H9 (cell line): Measurements from ENCODE around the gene ZBTB6. TPM values are rescaled to one million over a fixed set of nuclear protein-coding genes. Genes with fewer than 3 reads are reported as not detected.

Source experiments
- DNase-seq: peaks from one replicate; pipeline ENCODE4 v3.0.0-alpha.2; 2017
- H2AFZ ChIP-seq: one replicate; pipeline ENCODE4 v1.6.1; 2013; ENCODE audit warnings: mild to moderate bottlenecking, low read length, control low read depth, moderate library complexity
- H2AK5ac ChIP-seq: 2 replicates; pipeline ENCODE4 v1.6.1; 2013; ENCODE audit warnings: low read length, control low read depth, mixed read lengths; ENCODE audit not compliant: insufficient read length
- H2BK120ac ChIP-seq: one replicate; pipeline ENCODE4 v1.6.1; 2013; ENCODE audit warnings: low read depth, mild to moderate bottlenecking, low read length, control low read depth, inconsistent platforms; ENCODE audit not compliant: poor library complexity, severe bottlenecking
- H2BK12ac ChIP-seq: 2 replicates; pipeline ENCODE4 v1.6.1; 2013; ENCODE audit warnings: low read length, control low read depth, mixed read lengths, low read depth; ENCODE audit not compliant: insufficient read length
- H2BK15ac ChIP-seq: 2 replicates; pipeline ENCODE4 v1.6.1; 2013; ENCODE audit warnings: low read depth, low read length, control low read depth
- H2BK20ac ChIP-seq: one replicate; pipeline ENCODE4 v1.6.1; 2013; ENCODE audit warnings: low read depth, mild to moderate bottlenecking, low read length, control low read depth, inconsistent platforms; ENCODE audit not compliant: poor library complexity, severe bottlenecking
- H2BK5ac ChIP-seq: 2 replicates; pipeline ENCODE4 v1.6.1; 2013; ENCODE audit warnings: low read length, control low read depth, mixed read lengths; ENCODE audit not compliant: insufficient read length
- H3K14ac ChIP-seq: 2 replicates; pipeline ENCODE4 v1.6.1; 2013; ENCODE audit warnings: low read length, control low read depth; ENCODE audit not compliant: insufficient read depth
- H3K18ac ChIP-seq: 2 replicates; pipeline ENCODE4 v1.6.1; 2013; ENCODE audit warnings: low read depth, mild to moderate bottlenecking, mixed read lengths, low read length, control low read depth; ENCODE audit not compliant: insufficient read length
- H3K23ac ChIP-seq: 2 replicates; pipeline ENCODE4 v1.6.1; 2013; ENCODE audit warnings: low read length, control low read depth, mixed read lengths, low read depth; ENCODE audit not compliant: insufficient read length
- H3K23me2 ChIP-seq: 2 replicates; pipeline ENCODE4 v1.6.1; 2013; ENCODE audit warnings: low read depth, mild to moderate bottlenecking, mixed read lengths, low read length, control low read depth; ENCODE audit not compliant: insufficient read length, poor library complexity, severe bottlenecking
- H3K27ac ChIP-seq: 2 replicates; pipeline ENCODE4 v1.5.1; 2013; ENCODE audit warnings: low read length, control low read depth, mixed read lengths, low read depth; ENCODE audit not compliant: insufficient read length
- H3K27me3 ChIP-seq: 2 replicates; pipeline ENCODE4 v1.6.1; 2013; ENCODE audit warnings: low read length, control low read depth, inconsistent platforms; ENCODE audit not compliant: insufficient read depth
- H3K4ac ChIP-seq: 2 replicates; pipeline ENCODE4 v1.6.1; 2013; ENCODE audit warnings: low read depth, mild to moderate bottlenecking, control low read depth, inconsistent platforms, low read length, moderate library complexity
- H3K4me1 ChIP-seq: 2 replicates; pipeline ENCODE4 v1.6.1; 2013; ENCODE audit warnings: low read length, control low read depth, inconsistent platforms; ENCODE audit not compliant: insufficient read depth
- H3K4me2 ChIP-seq: 2 replicates; pipeline ENCODE4 v1.6.1; 2013; ENCODE audit warnings: low read length, control low read depth, mixed read lengths; ENCODE audit not compliant: insufficient read length, insufficient read depth
- H3K56ac ChIP-seq: 2 replicates; pipeline ENCODE4 v1.6.1; 2013; ENCODE audit warnings: low read depth, mild to moderate bottlenecking, mixed read lengths, low read length, control low read depth; ENCODE audit not compliant: insufficient read length
- H3K79me1 ChIP-seq: 2 replicates; pipeline ENCODE4 v1.6.1; 2013; ENCODE audit warnings: low read depth, mild to moderate bottlenecking, moderate library complexity, low read length, control low read depth, inconsistent platforms; ENCODE audit not compliant: insufficient read depth, poor library complexity, severe bottlenecking
- H3K79me2 ChIP-seq: 2 replicates; pipeline ENCODE4 v1.6.1; 2013; ENCODE audit warnings: low read length, control low read depth, inconsistent platforms; ENCODE audit not compliant: insufficient read depth
- H3K9ac ChIP-seq: 2 replicates; pipeline ENCODE4 v1.6.1; 2013; ENCODE audit warnings: low read length, control low read depth, mixed read lengths; ENCODE audit not compliant: insufficient read length; ENCODE audit errors: extremely low read depth
- H3K9me3 ChIP-seq: one replicate; pipeline ENCODE4 v1.6.1; 2013; ENCODE audit warnings: low read depth, low read length, inconsistent platforms; ENCODE audit not compliant: control insufficient read depth
- H3T11ph ChIP-seq: one replicate; pipeline ENCODE4 v1.6.1; 2013; ENCODE audit warnings: mild to moderate bottlenecking, low read length, control low read depth, inconsistent platforms
- H4K20me1 ChIP-seq: one replicate; pipeline ENCODE4 v1.6.1; 2013; ENCODE audit not compliant: control insufficient read depth, insufficient read length, insufficient read depth
- H4K5ac ChIP-seq: 2 replicates; pipeline ENCODE4 v1.6.1; 2013; ENCODE audit warnings: low read depth, mild to moderate bottlenecking, mixed read lengths, low read length, control low read depth; ENCODE audit not compliant: insufficient read length
- H4K8ac ChIP-seq: replicated peaks from 2 replicates; pipeline ENCODE4 v1.6.1; 2013; ENCODE audit warnings: low read length, control low read depth, mixed read lengths, low read depth; ENCODE audit not compliant: insufficient read length
- H4K91ac ChIP-seq: 2 replicates; pipeline ENCODE4 v1.6.1; 2013; ENCODE audit warnings: low read depth, mild to moderate bottlenecking, moderate library complexity, mixed read lengths, low read length, control low read depth; ENCODE audit not compliant: insufficient read length
- H3K27ac Mint-ChIP-seq, 3 experiments: 2 replicates in 2 of 3; 3 replicates in 1 of 3; pipeline ENCODE4 v1.8.0; 2020 to 2021; ENCODE audit warnings: mixed read lengths in 3 of 3, mild to moderate bottlenecking in 1 of 3, moderate library complexity in 1 of 3
- H3K27me3 Mint-ChIP-seq: 2 replicates; pipeline ENCODE4 v1.8.0; 2021; ENCODE audit warnings: low read depth, mild to moderate bottlenecking, moderate library complexity, mixed read lengths
- H3K36me3 Mint-ChIP-seq, 3 experiments: 2 replicates in 2 of 3; 3 replicates in 1 of 3; pipeline ENCODE4 v1.8.0; 2020 to 2021; ENCODE audit warnings: low read depth in 3 of 3, mixed read lengths in 3 of 3; ENCODE audit not compliant: insufficient read depth in 1 of 3
- H3K4me1 Mint-ChIP-seq, 2 experiments: 2 replicates each; pipeline ENCODE4 v1.8.0; 2020; ENCODE audit warnings: mixed read lengths in 2 of 2
- H3K4me3 Mint-ChIP-seq, 2 experiments: 2 replicates in 1 of 2; 3 replicates in 1 of 2; pipeline ENCODE4 v1.8.0; 2020 to 2021; ENCODE audit warnings: mild to moderate bottlenecking in 2 of 2, mixed read lengths in 2 of 2, moderate library complexity in 1 of 2
- H3K9me3 Mint-ChIP-seq, 2 experiments: 2 replicates in 1 of 2; 3 replicates in 1 of 2; pipeline ENCODE4 v1.8.0; 2020; ENCODE audit warnings: mild to moderate bottlenecking in 2 of 2, mixed read lengths in 2 of 2, moderate library complexity in 1 of 2
- CTCF ChIP-seq: fragments of 200-600 bp; sonication (generic); conservative IDR thresholded peaks from 3 replicates; pipeline ENCODE4 v1.8.0; 2021; ENCODE audit warnings: antibody characterized with exemption, mild to moderate bottlenecking
- WGBS: extraction: QIAGEN DNeasy Blood & Tissue Kit; methylation state at CpG from one replicate; pipeline ENCODE4 v1.1.7; 2013; ENCODE audit warnings: missing lambda C conversion rate, low lambda C conversion rate, mixed read lengths; ENCODE audit not compliant: insufficient read length; ENCODE audit errors: extremely low coverage; 5-methylcytosine and 5-hydroxymethylcytosine counted together
- total RNA-seq: library from RNA; stranded (reverse); gene quantifications from 2 replicates; pipeline ENCODE4 v1.2.1, GENCODE V29; 2021

ZBTB6 gene
- total RNA-seq, 1 experiment from 2014 or later: 10.2 TPM

- Histone ChIP-seq H3K4me1 (peaks cover 2% of the 10 kb centered on the region; the same call in 1 of the 2 replicates), H2BK12ac (no peak overlapping the region), H2BK120ac (no peak overlapping the region), H2AFZ (no peak overlapping the region), H3K23ac (no peak overlapping the region), H3K9ac (no peak overlapping the region), H2BK20ac (no peak overlapping the region), H3K79me2 (peaks cover 6% of the 10 kb centered on the region; the same call in 1 of the 2 replicates), H4K91ac (no peak overlapping the region), H2BK5ac (no peak overlapping the region), H3K23me2 (peaks cover 3% of the 10 kb centered on the region), H3K14ac (no peak overlapping the region), H3K4ac (no peak overlapping the region), H2BK15ac (no peak overlapping the region), H2AK5ac (no peak overlapping the region), H3K27ac (no peak overlapping the region), H3T11ph (no peak overlapping the region), H3K18ac (no peak overlapping the region), H4K5ac (no peak overlapping the region), H4K20me1 (no peaks in the 10 kb centered on the region), H3K4me2 (no peak overlapping the region), H3K9me3 (no peaks in the 10 kb centered on the region), H3K79me1 (no peaks in the 10 kb centered on the region), H4K8ac (no peak overlapping the region), H3K27me3 (no peaks in the 10 kb centered on the region), H3K56ac (no peak overlapping the region)
- TF ChIP-seq CTCF: no peak
- no CpG with 5 or more reads among the region's 5 CpGs for WGBS
- no peak for DNase-seq
- no peak overlapping the region for H3K27ac Mint-ChIP-seq
- peaks cover 11 to 16% of the 10 kb centered on the region in 2 experiments for H3K4me1 Mint-ChIP-seq
- H3K9me3 Mint-ChIP-seq: no peaks in the 10 kb centered on the region
- no peaks in the 10 kb centered on the region for H3K27me3 Mint-ChIP-seq
- H3K4me3 Mint-ChIP-seq: no peak overlapping the region
- H3K36me3 Mint-ChIP-seq: peaks cover 3 to 29% (median 26%) of the 10 kb centered on the region in 3 experiments; a peak in 6 of 7 replicates
These were observed 23.3 kb upstream of the ZBTB6 start for GRCh38 chr9:122936464-122936863.
